ENCODE measurements around the gene ATP6V1F.
"Not testable (repeated sequence)": the region's sequence is repeated elsewhere in the genome, so short reads cannot be mapped to it uniquely, and the experiment has no call there.

Gene ATP6V1F

GRCh38 chr7:128911423-128912031 is 48.9 kb downstream of the ATP6V1F start:
- Histone ChIP-seq H3K9me2 (replicated peaks; ENCODE audit: insufficient read depth, low read length) (no peaks in the 10 kb centered on the region), H2AFZ (ENCODE audit: low read depth, low read length, severe bottlenecking) (no peak overlapping the region), H3K4me3 (ENCODE audit: insufficient read depth, low read length, poor library complexity, severe bottlenecking) (no peak overlapping the region), H3K79me2 (ENCODE audit: insufficient read depth, low read length) (no peaks in the 10 kb centered on the region), H3K36me3 (ENCODE audit: low read length) (no peaks in the 10 kb centered on the region), H3K9ac (ENCODE audit: low read length) (no peak overlapping the region), H3K27ac (ENCODE audit: low read depth, low read length) (no peak overlapping the region), H3F3A (ENCODE audit: insufficient read depth) (no peaks in the 10 kb centered on the region), H3K4me2 (ENCODE audit: low read depth, low read length, poor library complexity, severe bottlenecking) (no peak overlapping the region), H4K20me1 (ENCODE audit: low read depth, low read length) (no peaks in the 10 kb centered on the region), H3K27me3 (ENCODE audit: low read length) (no peaks in the 10 kb centered on the region), H3K9me3 (ENCODE audit: insufficient read depth, low read length) (no peaks in the 10 kb centered on the region)
- TF ChIP-seq EZH2phosphoT487 (conservative IDR thresholded peaks at IDR 0.05; ENCODE audit: low read length) (no peak), CTCF (IDR thresholded peaks at IDR 0.05; ENCODE audit: insufficient read depth, low read length, poor library complexity, severe bottlenecking) (no peak)

- H3K79me2 ChIP-seq (ENCODE audit: insufficient read depth, low read length), result no peaks in the 10 kb centered on the region
- H3K27me3 ChIP-seq (ENCODE audit: low read length), result no peaks in the 10 kb centered on the region
- H3F3A ChIP-seq (ENCODE audit: insufficient read depth), result no peaks in the 10 kb centered on the region
- H3K4me2 ChIP-seq (ENCODE audit: low read depth, low read length, poor library complexity, severe bottlenecking), result no peak overlapping the region
- H4K20me1 ChIP-seq (ENCODE audit: low read depth, low read length), result no peaks in the 10 kb centered on the region
- TF ChIP-seq EZH2phosphoT487 (conservative IDR thresholded peaks at IDR 0.05; ENCODE audit: low read length) (no peak), CTCF (IDR thresholded peaks at IDR 0.05; ENCODE audit: insufficient read depth, low read length, poor library complexity, severe bottlenecking) (no peak)
- H3K27ac ChIP-seq (ENCODE audit: low read depth, low read length), result no peak overlapping the region
- H3K36me3 ChIP-seq (ENCODE audit: low read length), result no peaks in the 10 kb centered on the region
- H3K4me3 ChIP-seq (ENCODE audit: insufficient read depth, low read length, poor library complexity, severe bottlenecking), result no peak overlapping the region
- no peak overlapping the region for H2AFZ ChIP-seq (ENCODE audit: low read depth, low read length, severe bottlenecking)
- H3K9me3 ChIP-seq (ENCODE audit: insufficient read depth, low read length), result no peaks in the 10 kb centered on the region
- no peak overlapping the region for H3K9ac ChIP-seq (ENCODE audit: low read length)
- no peaks in the 10 kb centered on the region for H3K9me2 ChIP-seq (replicated peaks; ENCODE audit: insufficient read depth, low read length)
Observed at GRCh38 chr7:128912281-128912680, 49.6 kb downstream of the ATP6V1F start.

GRCh38 chr7:128912709-128913495 is 50.2 kb downstream of the ATP6V1F start:
- H3K9ac ChIP-seq (ENCODE audit: low read length); H3K9me3 ChIP-seq (ENCODE audit: insufficient read depth, low read length); H3K27ac ChIP-seq (ENCODE audit: low read depth, low read length); H3K4me3 ChIP-seq (ENCODE audit: insufficient read depth, low read length, poor library complexity, severe bottlenecking); H3K79me2 ChIP-seq (ENCODE audit: insufficient read depth, low read length); H3F3A ChIP-seq (ENCODE audit: insufficient read depth); H3K9me2 ChIP-seq (replicated peaks; ENCODE audit: insufficient read depth, low read length); H3K27me3 ChIP-seq (ENCODE audit: low read length); H2AFZ ChIP-seq (ENCODE audit: low read depth, low read length, severe bottlenecking); H3K4me2 ChIP-seq (ENCODE audit: low read depth, low read length, poor library complexity, severe bottlenecking); H4K20me1 ChIP-seq (ENCODE audit: low read depth, low read length); H3K36me3 ChIP-seq (ENCODE audit: low read length): not testable (repeated sequence)

All from SU-DHL-6 (cell line).